ENCODE measurements around the gene ZNF710.

The ZNF710 gene

GRCh38 chr15:90040618-90041017, 39.5 kb downstream of the ZNF710 start:
- no peak for DNase-seq (ENCODE audit: low spot score)
- no peak for TF ChIP-seq CTCF (IDR thresholded peaks at IDR 0.05; ENCODE audit: extremely low read depth, insufficient read depth, missing control alignments)
- in situ Hi-C loops (cut with MboI; ENCODE audit: low pct_unique_long_range_greater_than_20kb, low sequenced_read_pairs, unreplicated experiment) = no loop called here

DNA sequence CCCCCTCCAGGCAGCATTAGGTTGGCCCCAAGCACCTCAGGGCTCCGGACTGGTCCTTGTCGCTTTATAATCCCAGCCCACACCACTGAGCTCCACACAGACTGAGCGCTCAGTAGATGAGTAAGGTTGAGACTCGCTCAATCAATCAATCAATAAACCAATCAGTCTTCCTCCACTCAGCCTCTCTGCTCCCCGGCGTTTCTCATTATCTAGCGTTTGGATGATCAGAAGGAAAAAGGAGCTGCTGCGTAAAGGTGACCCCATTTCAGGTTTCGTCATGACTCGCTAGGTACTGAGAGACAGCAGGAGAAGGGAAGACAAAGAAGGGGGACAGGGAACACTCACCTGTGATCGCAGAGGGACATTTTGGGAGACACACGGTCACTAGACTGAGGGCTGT, 41.2 kb downstream of the ZNF710 start:
- in situ Hi-C loops (cut with MboI; ENCODE audit: low pct_unique_long_range_greater_than_20kb, low sequenced_read_pairs, unreplicated experiment) = no loop called here
- TF ChIP-seq CTCF (IDR thresholded peaks at IDR 0.05; ENCODE audit: extremely low read depth, insufficient read depth, missing control alignments) = no peak
- DNase-seq (ENCODE audit: low spot score) = no peak

- in situ Hi-C loops (cut with MboI; ENCODE audit: low pct_unique_long_range_greater_than_20kb, low sequenced_read_pairs, unreplicated experiment) = no loop called here
Measured at GRCh38 chr15:90042766-90043529, 41.8 kb downstream of the ZNF710 start.

DNA sequence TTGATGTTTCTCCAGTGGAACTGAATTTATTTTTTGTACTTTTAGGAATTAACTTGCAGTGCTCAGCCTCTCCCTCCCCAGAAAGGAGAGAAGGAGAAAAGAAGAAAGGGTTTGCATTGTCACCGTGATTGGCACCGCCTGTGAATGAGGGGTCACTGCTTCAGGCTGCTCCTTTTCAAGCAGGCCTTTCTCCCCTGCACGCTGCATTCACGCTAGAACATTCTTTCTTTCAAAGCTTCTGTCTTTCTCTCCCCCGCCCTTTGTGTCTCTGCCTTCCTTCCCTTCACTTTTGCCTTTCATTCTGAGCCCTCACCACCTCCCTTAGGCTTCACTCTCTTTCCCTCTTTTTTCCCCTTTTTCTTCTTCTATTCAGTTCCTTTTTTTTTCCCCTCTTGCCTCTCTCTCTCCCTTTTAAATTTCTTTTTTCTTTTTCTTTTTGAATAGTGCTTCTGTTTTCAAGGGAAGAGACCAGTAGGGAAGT, 42.4 kb downstream of the ZNF710 start:
- in situ Hi-C loops (cut with MboI; ENCODE audit: low pct_unique_long_range_greater_than_20kb, low sequenced_read_pairs, unreplicated experiment) = no loop called here
- DNase-seq (ENCODE audit: low spot score) = no peak
- no peak for TF ChIP-seq CTCF (IDR thresholded peaks at IDR 0.05; ENCODE audit: extremely low read depth, insufficient read depth, missing control alignments)

More at GRCh38 chr15:90042766-90043529, 41.8 kb downstream of the ZNF710 start:
- TF ChIP-seq CTCF (IDR thresholded peaks at IDR 0.05; ENCODE audit: extremely low read depth, insufficient read depth, missing control alignments) = no peak
- no peak for DNase-seq (ENCODE audit: low spot score)

DNA sequence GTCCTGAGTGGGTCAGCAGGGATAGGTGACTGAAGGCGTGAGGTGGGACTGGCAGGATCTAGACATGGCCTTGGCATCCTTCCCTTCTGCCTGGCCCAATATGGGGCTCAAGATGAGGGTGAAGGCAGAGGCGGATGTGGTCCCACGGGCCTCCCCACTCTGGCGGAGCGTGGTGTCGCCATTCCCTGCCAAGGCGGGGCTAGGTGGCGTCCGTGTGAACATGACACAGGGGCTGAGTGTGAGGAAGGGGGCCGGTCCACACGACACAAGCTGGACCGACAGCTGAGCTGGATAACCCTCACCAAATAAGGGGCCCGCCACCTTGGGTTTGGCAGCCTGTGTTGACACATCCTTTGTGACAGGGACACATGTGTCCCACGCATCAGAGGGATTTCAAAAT, 43.1 kb downstream of the ZNF710 start:
- DNase-seq (ENCODE audit: low spot score) = no peak
- in situ Hi-C loops (cut with MboI; ENCODE audit: low pct_unique_long_range_greater_than_20kb, low sequenced_read_pairs, unreplicated experiment) = no loop called here
- TF ChIP-seq CTCF (IDR thresholded peaks at IDR 0.05; ENCODE audit: extremely low read depth, insufficient read depth, missing control alignments) = no peak

GRCh38 chr15:90044916-90045371, 43.8 kb downstream of the ZNF710 start:
- no peak for TF ChIP-seq CTCF (IDR thresholded peaks at IDR 0.05; ENCODE audit: extremely low read depth, insufficient read depth, missing control alignments)
- no peak for DNase-seq (ENCODE audit: low spot score)
- in situ Hi-C loops (cut with MboI; ENCODE audit: low pct_unique_long_range_greater_than_20kb, low sequenced_read_pairs, unreplicated experiment) = no loop called here

Data from GM13977 (cell line).